RWPE2 (cell line): ENCODE results near the gene HMGB2.

Experiments
- ATAC-seq: fragments of 200-7000 bp; cut with Tn5 transposase; 3 replicates; pipeline ENCODE4 v1.9.1; 2021; ENCODE audit warnings: low read depth
- DNase-seq: peaks from one replicate; pipeline ENCODE4 v3.0.0-alpha.2; 2020; ENCODE audit warnings: low spot score
- H3K27ac ChIP-seq: fragments of 450-650 bp; 2 replicates; pipeline ENCODE4 v1.5.1; 2017; ENCODE audit warnings: mild to moderate bottlenecking; ENCODE audit not compliant: poor library complexity, severe bottlenecking
- H3K27me3 ChIP-seq: fragments of 250-450 bp; sonication (Bioruptor Pico); 2 replicates; pipeline ENCODE4 v1.5.1; 2021; ENCODE audit warnings: mild to moderate bottlenecking, moderate library complexity; ENCODE audit not compliant: insufficient read depth, poor library complexity, severe bottlenecking
- H3K36me3 ChIP-seq: fragments of 250-450 bp; sonication (Bioruptor Pico); 2 replicates; pipeline ENCODE4 v1.5.1; 2020; ENCODE audit warnings: low read depth, mild to moderate bottlenecking, moderate library complexity
- H3K4me1 ChIP-seq: fragments of 250-450 bp; sonication (Bioruptor Pico); 2 replicates; pipeline ENCODE4 v1.5.1; 2021; ENCODE audit warnings: mild to moderate bottlenecking, moderate library complexity; ENCODE audit not compliant: insufficient read depth, poor library complexity, severe bottlenecking
- H3K4me3 ChIP-seq: fragments of 250-450 bp; sonication (Bioruptor Pico); 2 replicates; pipeline ENCODE4 v1.5.1; 2021; ENCODE audit warnings: mild to moderate bottlenecking, moderate library complexity; ENCODE audit not compliant: severe bottlenecking
- H3K9me3 ChIP-seq: fragments of 250-450 bp; sonication (Bioruptor Pico); 2 replicates; pipeline ENCODE4 v1.5.1; 2021; ENCODE audit warnings: mild to moderate bottlenecking, moderate library complexity; ENCODE audit not compliant: severe bottlenecking
- TF ChIP-seq, protein P1 (sequence below): fragments of 450-650 bp; IDR thresholded peaks from one replicate; pipeline ENCODE4 v1.5.1; 2017; ENCODE audit warnings: mild to moderate bottlenecking, moderate library complexity; ENCODE audit not compliant: poor library complexity, severe bottlenecking

Gene HMGB2

DNA sequence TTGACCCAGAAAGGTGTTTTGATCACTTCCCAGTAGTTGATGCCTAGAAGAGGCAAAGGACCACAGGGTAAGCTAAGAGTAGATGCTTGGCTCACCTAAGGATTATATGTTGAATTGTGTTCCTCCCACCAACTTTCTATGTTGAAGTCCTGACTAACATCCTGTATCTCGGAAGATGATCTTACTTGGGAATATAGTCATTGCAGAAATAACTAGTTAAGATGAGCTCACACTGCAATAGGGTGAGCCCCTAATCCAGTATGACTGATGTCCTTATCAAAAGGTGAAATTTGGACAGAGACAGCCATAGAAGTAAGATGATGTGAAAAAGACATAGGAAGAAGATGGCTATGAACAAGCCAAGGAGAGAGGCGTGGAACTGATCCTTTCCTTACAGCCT is 3.3 kb upstream of the HMGB2 start:
- H3K4me1 ChIP-seq: peaks cover 18% of the 10 kb centered on the region
- no peaks in the 10 kb centered on the region for H3K9me3 ChIP-seq
- ATAC-seq: no peak
- TF ChIP-seq, protein P1, sequence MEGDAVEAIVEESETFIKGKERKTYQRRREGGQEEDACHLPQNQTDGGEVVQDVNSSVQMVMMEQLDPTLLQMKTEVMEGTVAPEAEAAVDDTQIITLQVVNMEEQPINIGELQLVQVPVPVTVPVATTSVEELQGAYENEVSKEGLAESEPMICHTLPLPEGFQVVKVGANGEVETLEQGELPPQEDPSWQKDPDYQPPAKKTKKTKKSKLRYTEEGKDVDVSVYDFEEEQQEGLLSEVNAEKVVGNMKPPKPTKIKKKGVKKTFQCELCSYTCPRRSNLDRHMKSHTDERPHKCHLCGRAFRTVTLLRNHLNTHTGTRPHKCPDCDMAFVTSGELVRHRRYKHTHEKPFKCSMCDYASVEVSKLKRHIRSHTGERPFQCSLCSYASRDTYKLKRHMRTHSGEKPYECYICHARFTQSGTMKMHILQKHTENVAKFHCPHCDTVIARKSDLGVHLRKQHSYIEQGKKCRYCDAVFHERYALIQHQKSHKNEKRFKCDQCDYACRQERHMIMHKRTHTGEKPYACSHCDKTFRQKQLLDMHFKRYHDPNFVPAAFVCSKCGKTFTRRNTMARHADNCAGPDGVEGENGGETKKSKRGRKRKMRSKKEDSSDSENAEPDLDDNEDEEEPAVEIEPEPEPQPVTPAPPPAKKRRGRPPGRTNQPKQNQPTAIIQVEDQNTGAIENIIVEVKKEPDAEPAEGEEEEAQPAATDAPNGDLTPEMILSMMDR: no peak
- no peaks in the 10 kb centered on the region for H3K27me3 ChIP-seq
- no peak for DNase-seq
- H3K4me3 ChIP-seq: no peak overlapping the region
- peaks cover 13% of the 10 kb centered on the region for H3K36me3 ChIP-seq
- H3K27ac ChIP-seq: no peak overlapping the region

DNA sequence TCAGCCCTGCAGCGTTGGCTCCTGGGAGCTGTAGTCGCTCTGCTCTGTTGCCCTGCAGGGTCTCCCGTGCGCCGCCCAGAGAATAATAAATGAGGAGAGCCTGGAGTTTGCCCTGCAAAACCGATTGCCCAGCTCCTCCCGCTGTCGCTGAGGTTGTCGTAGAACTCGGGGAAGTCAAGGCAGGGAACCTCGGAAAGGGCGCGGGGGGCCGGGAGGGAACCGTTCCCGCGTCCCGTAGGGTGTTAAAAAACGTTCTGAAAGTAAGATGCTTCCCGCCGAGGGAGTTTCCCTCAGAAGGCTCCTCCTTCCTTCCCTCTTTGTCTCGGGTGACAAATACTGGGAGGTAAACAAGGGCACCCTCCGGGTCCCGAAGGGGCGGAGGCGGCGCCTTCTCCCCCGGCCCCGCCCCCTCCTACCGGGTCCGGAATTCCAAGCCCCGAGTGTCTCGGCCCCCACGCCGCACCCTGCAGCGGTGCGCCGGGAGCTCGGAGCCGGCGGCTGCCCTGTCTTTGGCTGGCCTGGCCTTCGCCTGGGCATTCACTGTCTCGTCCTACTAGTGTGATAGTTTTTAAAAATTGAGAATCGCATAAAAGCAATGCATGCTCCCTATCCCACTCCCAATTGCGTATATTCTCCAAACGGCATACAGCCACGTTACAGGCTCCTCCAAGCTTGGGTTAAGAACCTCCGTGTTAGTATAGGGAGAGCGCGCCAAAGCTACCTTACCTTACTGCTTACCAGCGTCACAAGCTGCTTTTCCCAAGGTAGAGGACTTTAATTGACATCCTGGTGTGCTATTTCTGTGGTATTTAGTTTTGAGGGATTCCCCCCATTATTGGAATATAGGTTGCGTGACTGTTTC is 964 bp upstream of the HMGB2 start:
- Histone ChIP-seq H3K36me3 (peaks cover 36% of the 10 kb centered on the region), H3K9me3 (no peaks in the 10 kb centered on the region), H3K4me1 (peaks cover 30% of the 10 kb centered on the region), H3K27ac (peak overlapping the region; percentile 89), H3K27me3 (no peaks in the 10 kb centered on the region), H3K4me3 (peak overlapping the region; percentile 97)
- ATAC-seq (peak; percentile 56), DNase-seq (peak; percentile 78)
- TF ChIP-seq, protein P1: no peak

DNA sequence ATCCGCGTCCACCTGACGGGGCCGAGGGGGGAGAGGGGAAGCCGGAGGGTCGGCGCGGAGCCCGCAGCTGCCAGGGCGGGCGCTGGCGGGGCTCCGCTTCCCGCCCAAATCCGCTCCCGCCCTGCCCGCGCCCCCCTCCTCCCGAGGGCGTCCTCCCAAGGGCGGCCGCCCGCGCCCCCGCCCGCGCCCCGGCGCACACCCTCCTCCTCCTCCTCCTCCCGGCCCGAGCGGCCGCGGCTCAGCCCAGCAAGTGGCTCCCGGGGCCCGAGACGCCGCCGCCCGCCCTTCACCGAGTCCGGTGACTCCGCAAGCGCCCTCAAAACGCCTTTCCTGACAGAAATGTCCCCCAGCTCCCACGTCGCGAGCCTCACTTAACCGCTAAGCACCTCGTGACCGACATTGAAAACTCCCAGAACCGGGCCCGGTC is 487 bp downstream of the HMGB2 start:
- H3K27me3 ChIP-seq: no peaks in the 10 kb centered on the region
- no peak for ATAC-seq
- peak overlapping the region; percentile 97 for H3K4me3 ChIP-seq
- no peak for DNase-seq
- no peaks in the 10 kb centered on the region for H3K9me3 ChIP-seq
- peaks cover 30% of the 10 kb centered on the region for H3K4me1 ChIP-seq
- peaks cover 51% of the 10 kb centered on the region for H3K36me3 ChIP-seq
- peak overlapping the region; percentile 89 for H3K27ac ChIP-seq
- TF ChIP-seq, protein P1: no peak

DNA sequence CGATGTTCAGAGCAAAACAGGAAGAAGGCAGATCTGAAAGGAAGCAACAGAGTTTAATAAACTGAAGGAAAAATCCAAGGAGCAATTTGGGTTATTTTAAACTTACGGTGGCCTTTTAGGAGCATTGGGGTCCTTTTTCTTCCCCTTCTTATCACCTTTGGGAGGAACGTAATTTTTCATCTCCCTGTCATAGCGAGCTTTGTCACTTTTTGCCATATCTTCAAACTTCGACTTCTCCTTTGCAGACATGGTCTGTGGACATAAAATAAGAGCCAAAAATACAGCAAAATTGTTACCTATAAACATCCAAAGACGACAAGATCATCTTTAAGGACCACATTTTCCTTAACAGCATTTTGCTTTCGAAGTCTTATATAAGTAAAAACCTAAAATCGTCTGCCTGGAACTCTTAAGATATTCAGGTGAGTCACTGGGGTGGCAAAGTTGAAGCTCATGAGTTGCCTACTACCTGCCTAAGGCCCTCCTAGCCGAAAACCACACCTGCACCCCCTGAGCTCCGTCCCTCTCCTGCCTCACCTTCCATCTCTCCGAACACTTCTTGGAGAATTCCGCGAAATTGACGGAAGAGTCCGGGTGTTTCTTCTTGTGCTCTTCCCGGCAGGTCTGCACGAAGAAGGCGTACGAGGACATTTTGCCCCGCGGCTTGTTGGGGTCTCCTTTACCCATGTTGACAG is 1.0 kb downstream of the HMGB2 start:
- no peaks in the 10 kb centered on the region for H3K27me3 ChIP-seq
- DNase-seq (no peak), ATAC-seq (no peak)
- TF ChIP-seq, protein P1: no peak
- H3K9me3 ChIP-seq: no peaks in the 10 kb centered on the region
- H3K36me3 ChIP-seq: peaks cover 57% of the 10 kb centered on the region
- H3K4me3 ChIP-seq: peak overlapping the region; percentile 97
- H3K4me1 ChIP-seq: peaks cover 30% of the 10 kb centered on the region
- peak overlapping the region; percentile 89 for H3K27ac ChIP-seq
